NB4 (cell line): ENCODE results near the gene SLC5A2.

Source experiments
- CTCF ChIP-seq: IDR thresholded peaks from one replicate; pipeline ENCODE4 v1.5.1; 2012; ENCODE audit warnings: low read depth, low read length
- POLR2A ChIP-seq: IDR thresholded peaks from 2 replicates; pipeline ENCODE4 v1.6.1; 2011; ENCODE audit warnings: mild to moderate bottlenecking; ENCODE audit not compliant: insufficient read length; ENCODE audit errors: extremely low read depth

GRCh38 chr16:31536804-31537361 lies 54.0 kb downstream of the SLC5A2 start:
- TF ChIP-seq CTCF, result no peak
- no peak for TF ChIP-seq POLR2A
